Measurements from ENCODE around the gene ARHGAP29.

The ARHGAP29 gene

DNA sequence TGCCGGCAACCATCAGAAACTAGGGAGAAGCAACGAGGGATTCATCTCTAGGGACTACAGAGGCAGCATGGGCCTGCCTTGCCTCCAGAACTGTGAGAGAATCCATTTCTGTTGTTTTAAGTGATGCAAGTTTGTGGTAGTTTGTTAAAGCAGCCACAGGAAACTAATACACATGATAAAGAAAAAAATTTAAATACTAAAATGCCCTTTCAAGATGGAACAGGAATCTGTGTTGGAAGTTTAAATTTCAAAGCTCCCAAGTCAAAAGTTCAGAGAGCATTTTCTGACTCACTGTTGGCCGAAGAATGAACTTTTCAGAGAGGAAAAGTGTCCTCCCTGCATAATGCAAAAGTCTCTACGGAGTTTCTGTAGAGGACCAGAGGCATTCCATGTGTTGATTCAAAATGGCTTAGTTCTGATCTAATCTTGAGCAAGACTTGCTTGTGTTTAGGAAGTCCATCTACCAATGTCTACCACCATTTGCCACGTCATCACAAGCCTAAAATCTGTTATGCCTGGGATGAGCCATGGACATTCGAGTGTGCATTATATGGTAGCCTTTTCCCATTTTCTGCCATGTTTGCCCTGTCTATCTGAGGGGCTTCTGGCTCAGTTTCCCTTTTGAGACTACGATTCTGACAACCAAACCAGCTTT lies 22.4 kb upstream of the ARHGAP29 start:
- DNase-seq (ENCODE audit: low spot score): no peak

DNA sequence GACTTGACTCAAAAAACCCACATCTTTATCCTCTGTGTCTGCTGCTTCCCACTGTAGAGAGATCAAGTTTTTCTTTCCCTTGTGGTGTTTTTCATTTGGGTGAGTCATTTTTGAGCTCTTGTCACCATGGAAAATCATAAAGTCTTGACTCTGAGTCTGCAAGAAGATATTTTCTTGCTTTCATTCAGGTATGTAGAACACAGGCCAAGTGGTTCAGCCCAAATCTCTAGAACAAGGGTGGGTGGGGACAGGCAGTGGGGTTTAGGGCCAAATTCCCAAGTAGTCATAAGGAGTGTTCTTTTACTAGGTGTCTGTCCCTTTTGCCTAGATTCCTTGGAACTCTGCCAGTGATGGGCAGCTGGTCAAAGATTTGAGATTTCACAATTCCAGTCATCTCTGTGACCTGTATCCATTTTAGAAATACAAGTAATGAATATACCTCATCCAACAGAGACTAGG lies 21.5 kb upstream of the ARHGAP29 start:
- no peak for DNase-seq (ENCODE audit: low spot score)

DNA sequence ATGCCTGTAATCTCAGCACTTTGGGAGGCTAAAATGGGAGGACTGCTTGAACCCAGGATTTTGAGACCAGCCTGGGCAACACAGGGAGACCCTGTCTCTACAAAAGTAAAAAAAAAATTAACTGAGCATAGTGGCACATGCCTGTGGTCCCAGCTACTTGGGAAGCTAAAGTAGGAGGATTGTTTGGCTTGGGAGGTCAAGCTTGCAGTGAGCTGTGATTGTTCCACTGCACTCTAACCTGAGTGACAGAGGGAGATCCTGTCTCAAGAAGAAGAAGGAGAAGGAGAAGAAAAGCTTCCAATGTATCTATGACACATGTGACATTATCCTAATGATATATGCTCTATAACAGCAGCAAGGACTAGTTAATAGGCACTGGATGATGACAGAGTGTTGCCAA lies 20.1 kb upstream of the ARHGAP29 start:
- DNase-seq (ENCODE audit: low spot score): no peak

DNA sequence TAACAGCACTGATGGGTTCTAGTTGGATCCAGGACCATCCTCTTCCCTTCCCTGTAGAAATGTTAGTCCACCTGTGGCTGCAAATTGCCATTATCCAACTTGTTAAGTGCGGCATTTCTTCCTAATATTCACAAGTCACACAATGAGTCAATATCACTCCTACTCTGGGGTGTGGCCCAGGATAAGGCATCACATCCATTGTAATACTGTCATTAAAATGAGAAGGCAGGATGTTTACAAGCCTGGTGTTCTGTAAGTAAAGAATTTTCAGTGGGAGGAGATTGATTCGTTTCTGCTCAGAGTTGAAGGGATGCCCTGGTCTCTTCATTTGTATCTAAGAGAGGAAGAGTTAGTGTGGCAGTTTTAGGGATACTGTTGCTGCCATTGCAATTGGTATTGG lies 18.1 kb upstream of the ARHGAP29 start:
- no peak for DNase-seq (ENCODE audit: low spot score)

DNA sequence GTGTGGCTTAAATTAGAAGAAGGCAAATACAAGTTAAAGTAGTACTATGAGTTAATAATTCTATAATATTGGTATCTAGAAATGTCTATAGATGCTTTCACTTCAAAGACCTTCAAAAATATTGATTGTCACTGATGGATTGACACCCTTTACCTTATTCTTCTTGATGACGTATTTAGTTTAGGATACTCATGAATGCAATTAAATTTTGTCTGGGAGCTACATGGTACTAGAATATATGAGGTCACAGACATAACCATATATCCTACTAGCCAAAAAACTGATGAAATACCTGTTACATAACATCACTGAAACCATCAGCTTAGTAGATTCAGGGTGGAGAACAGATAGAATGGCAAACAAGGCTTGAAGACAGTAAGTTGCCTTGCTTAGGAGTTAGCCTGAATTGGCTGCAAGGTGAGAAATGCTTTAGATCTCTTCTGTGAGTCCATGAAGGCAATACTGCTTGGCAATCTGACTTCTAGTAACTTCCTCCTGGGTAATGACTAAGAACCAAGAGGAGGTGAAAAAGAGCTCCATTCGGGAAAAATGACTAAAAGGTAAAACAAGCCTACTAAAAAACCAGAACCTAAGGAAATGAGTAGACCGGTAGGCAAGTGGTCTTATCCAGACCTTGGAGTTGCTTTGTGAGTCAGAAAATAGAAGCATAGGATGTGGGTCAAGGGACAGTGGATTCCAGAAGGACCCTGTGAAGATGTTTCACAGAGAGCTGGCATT lies 16.9 kb upstream of the ARHGAP29 start:
- DNase-seq (ENCODE audit: low spot score): no peak

DNA sequence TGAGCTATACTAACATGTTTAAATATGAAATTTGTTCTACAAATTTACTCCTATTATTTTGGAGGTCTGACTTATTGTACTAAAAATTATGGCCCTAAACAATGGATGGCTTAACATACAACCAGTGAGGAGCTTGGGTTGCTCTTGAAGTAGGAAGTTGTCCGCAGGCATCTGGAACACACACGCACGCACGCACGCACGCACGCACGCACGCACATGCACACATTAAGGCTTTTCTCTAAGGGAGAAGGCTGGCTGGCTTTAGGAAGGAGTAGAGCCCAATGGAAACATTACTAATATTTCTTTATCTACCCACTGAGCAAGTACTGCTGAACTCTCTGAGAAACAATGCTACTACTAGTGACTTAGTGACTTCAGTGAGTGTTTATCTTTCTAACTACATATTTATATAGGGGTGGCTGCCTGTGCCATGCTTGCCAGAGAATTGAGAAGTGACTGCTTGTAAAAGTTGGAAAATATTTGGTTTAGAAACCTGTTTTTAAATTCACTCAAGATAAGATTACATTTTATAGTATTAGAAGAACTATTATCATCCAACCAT lies 16.2 kb upstream of the ARHGAP29 start:
- DNase-seq (ENCODE audit: low spot score): no peak

DNA sequence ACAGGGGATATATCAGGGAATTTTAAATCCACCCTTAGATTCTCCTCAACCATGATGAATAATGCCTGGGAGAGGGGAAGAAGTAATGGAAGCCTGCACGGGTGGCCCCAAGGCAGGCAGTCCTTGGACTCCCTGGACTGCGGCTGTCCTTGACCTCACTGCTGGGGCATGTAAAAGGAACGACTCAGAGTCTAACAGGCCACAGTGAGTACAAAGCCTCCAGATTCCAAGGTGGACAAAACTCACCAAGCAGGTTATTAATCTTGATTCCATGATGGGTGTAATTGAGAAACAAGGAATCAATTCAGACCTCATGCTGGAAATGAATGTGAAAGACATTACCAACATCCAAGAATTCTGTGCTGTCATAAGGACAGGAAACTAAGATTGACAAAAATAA lies 13.0 kb upstream of the ARHGAP29 start:
- DNase-seq (ENCODE audit: low spot score): no peak

DNA sequence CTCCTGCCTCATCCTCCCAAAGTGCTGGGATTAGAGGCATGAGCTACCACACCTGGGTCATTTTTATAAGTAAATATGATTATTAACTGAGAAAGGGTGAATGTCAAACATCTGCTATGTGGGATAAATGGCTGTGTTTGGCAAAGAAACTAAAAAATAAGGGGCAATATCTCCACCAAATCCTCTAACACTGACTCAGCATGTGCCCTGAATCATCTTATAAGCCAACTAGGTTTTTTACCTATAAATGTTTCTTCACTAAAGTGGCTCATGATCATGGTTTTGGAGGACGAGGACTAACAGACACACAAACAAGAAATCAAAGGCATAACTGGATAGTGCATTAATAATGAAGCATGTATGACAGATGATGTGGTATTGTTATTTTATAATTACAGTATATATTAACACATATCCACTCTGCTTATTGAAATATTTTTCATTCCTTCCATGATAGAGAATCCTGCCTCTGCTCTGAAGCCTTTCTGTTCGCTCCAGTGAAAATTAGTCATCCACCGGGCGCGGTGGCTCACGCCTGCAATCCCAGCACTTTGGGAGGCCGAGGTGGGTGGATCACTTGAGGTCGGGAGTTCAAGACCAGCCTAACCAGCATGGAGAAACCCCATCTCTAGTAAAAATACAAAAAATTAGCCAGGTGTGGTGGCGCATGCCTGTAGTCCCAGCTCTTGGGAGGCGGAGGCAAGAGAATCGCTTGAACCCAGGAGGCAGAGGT lies 11.7 kb upstream of the ARHGAP29 start:
- no peak for DNase-seq (ENCODE audit: low spot score)

DNA sequence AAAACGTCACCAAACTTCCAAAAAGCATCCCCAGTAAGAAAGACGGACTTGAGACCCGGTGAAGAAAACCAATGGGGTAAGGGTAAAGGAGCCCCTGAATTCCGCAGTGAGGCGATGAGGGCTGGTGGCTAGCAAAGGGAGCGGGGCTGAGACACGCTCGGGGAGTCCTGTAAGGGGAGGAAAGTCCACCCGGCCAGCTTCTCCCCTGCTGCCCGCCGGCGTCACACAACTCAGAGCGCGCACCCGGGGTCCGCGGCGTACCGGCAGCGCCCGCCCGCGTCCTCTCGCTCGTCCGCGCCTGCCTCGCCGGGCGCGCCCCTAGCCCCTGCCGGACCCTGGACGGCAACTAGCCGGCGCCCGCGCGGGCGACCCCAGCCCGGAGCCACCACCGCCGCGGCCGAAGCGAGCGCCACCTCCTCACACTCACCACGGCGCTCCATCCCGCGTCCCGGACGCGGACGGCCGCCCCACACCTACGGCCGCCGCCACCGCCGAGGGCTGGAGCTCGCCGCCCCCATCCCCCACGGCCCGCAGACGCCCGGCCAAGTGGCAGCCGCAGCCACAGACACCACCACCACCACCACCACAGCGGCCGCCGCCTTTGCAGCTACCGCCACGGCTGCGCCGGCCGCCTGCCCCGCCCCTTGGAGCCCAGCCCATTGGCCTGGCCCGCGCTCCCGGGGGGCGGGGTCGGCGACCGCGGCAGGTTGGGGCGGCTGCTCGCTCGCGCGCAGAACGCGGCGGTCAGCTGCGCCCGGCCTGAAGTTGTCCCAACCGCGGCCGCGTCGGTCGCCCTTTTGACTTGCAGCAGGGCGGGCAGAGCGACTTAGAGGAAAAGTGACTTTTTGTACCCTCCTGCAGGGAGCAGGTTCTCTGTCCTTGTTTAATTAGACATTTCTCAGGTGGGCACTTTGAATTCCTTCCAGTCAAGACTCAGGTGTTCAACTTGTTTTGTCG lies 10.0 kb upstream of the ARHGAP29 start:
- DNase-seq (ENCODE audit: low spot score): no peak

DNA sequence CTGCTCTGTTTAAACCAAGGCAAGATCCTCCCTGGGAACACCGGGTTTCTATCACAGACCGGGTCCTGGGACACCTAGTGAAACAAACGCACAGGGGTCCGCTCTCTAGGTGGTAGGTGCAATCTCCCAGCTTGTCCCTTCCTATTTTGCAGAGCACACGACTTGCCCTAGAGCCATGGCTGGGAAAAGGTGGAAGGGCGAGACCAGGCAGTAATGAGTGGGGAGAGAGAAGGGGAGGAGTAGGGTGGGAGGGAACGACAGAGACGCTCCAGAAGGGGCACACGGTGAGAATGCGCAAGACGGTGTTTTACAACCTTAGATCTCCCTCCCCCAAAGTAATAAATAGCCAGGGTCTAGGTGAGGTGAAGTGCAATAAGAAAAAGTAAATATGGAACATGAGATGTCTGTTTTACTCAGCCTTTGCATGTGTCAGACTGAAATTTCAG lies 9.3 kb upstream of the ARHGAP29 start:
- DNase-seq (ENCODE audit: low spot score): no peak

DNA sequence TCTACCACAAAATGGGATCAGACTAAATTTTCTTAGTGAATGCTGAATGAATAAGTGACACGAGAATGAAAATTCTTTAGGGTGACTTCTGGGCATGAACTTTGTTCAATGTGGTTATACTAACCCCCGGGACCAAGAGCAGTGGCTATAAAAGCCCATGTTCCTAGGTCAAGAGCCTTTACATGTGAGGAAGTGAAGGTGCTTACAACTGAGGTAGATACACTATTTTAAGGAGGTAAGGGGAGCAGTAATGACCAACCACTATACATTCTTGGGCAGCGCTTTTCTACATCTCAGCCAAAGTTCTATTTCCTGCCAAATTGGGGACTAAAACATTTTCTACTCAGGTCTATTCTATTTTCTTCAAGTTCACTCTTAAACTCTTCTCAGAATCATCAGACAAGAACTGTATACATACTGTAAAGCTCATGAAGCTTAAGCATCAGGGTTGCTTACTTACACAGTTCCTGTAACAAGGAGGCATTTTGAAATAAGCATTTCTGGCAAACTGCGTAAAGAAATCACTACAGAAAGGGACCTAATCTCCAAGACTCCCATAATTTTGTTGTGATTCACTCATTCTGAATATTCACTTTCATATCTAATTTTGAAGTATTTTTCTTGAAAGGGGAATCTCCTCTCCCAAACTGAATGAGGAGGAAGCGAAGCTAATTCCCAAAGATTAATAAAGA lies 8.5 kb upstream of the ARHGAP29 start:
- DNase-seq (ENCODE audit: low spot score): no peak

DNA sequence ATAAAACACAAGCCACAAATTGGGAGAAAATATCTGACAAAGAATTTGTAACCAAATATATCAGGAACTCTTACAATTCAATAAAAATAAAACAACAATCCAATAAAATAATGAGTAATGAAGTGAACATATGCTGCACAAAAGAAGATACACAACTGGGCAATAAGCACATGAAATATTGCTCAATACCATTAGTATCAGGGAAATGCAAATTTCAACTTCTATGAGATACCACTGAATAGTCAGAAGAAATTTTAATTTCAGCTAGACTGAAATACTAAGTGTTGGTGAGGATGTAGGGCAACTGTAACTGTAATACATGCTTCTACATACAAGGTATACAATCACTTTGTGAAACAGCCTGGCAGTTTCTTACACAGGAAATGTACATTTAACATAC lies 7.4 kb upstream of the ARHGAP29 start:
- no peak for DNase-seq (ENCODE audit: low spot score)

DNA sequence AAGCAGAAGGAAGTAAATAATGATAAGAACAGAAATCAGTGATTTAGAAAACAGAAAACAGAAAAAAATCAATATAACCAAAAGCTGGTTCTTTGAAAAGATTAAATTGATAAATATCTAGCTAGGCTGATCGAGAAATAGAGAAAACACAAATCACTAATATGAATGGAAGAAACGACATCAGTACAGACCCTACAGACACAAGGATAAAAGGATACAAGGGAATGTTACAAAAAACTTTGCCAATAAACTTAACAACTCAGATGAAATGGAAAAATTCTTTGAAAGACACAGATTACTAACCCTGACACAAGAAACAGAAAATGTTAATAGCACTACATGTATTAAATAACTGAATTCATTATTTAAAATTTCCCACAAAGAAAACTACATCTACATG lies 6.3 kb upstream of the ARHGAP29 start:
- DNase-seq (ENCODE audit: low spot score): no peak

DNA sequence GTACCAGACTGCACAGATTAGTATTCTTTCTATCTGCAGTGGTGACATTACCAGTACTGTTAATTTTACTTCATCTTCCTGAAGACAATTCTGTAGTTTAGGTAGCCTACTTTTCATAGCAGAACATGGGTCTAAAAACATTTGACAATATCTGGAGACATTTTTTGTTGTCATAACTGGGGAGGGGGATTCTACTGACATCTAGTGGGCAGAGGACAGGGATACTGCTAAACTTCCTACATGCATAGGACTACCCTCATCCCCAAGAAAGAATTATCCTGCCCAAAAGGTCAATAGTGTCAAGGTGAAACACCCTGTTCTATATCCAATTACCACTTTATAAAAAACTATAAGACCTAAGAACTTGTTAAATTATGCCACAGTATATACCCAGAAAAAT lies 3.4 kb upstream of the ARHGAP29 start:
- DNase-seq (ENCODE audit: low spot score): peak; percentile 36

DNA sequence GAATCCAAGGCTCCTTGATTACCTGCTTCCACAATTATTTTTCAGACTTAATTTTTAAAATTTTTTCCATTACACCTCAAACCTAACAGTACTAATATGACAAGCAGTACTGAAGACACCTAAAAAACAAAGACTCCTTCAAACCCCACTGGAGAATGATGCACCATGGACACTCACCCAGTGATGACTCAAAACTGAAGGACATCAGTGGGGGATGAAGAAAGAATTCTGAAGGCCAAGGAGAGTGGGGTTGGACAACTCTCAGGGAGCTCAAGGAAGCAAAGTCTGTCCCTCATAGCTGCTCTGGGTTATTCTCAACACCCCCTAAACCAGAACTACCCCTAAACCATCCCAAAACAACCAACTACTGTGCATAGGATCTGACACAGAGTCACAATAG lies 2.4 kb upstream of the ARHGAP29 start:
- DNase-seq (ENCODE audit: low spot score): no peak

DNA sequence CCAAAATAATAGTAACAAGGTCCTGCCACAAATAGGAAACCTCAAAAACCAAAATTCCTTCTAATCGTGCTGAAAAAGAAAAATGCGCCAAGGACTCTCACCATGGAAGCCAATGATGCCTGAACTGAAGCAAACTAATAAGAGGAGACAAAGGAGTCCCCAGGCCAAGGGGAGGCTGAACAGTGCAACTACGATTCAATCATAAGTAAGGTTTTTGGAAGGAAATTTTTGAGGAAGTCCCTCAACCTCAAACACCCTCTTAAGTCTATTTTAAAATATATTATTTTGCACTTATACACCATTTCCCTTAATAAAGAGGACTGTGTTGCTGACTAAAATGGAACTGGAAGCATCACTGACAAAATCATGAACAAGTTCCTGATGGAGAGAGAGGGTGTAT lies 1.7 kb upstream of the ARHGAP29 start:
- no peak for DNase-seq (ENCODE audit: low spot score)

DNA sequence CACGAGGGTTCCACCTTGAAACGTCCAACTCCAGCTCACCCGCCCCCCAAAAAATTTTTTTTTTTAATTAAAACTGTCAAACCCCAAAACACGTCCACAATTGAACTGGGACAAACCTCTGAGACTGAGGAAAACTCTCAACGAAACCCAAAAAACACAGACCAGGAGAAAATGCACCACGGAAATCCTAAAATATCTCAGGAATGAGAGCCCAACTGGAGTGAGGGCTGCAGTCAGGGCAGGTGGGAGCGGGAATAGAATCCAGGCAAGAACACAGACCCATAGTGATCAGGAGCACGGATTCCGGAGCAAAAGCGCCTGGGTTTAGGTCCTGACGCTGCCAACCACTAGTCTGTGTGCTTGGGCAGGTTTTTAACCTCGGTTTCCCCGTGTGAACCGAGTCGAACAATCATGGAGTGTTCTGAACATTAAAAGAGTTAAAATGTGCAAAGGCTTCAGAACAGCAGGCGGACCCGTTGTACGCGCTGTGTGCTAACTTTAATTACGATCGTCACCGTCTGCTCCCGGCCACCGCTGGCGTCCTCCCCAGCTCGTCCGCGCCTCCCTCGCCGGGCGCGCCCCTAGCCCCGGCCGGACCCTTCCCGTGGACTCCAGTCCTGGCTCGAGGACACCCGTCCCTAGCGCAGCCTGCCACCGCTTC lies 624 bp downstream of the ARHGAP29 start:
- DNase-seq (ENCODE audit: low spot score): no peak

DNA sequence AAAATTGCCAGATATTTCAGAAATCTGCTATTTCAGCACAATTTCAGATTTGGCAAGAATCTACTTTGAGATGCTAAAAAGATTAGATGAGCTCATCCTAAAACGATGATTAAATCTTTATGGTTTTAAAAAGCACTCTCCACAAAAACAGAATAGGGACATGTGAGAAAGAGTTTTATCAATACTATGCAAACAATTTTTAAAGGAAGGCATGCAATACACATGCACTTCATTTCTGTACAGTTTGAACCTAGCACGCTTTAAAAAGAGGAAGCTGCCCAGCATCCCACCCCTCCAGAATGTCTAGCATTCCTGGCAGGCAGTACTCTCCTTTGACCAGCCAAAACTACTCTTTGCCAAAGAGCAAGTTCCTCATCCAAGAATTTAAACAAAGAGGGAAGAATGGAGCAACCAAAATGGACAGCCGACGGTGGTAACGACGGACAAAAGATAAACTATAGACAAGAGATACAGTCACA lies 1.3 kb downstream of the ARHGAP29 start:
- no peak for DNase-seq (ENCODE audit: low spot score)

DNA sequence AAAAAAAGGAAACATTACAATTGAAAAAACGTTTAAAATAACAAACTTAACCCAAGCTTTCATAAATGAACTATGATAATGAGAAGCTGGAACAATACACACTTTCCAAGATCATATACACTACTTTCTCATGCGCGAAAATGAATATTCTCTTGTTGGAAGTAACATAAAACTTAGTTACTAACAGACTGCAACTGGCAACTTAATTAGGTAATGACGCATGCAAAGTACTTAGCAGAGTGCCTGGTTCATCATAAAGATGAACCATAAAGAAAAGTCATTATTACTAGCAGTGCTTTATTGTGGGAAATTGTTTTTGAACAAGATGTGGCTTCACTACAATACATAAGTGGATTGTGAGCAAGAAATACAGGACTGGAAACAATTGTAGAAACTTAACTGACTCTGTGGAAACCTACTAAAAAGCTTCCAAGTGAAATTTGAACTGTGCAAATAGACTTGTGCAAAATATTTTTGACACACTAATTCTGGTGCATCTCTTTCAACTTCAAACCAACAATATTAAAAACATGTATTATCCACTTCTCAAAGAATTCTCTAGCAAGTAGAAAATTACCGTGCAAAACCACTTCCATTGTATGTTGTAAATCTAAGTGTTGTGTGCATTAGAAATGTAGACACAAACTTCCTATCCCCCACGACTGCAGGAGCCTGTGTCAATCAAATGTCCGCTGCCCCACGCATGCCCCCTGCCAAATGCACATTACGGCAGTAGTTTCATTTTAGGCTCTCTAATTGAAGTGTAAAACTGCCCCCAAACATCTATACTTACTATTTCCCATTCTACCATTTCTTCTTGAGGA lies 2.0 kb downstream of the ARHGAP29 start:
- no peak for DNase-seq (ENCODE audit: low spot score)

Measured in NAMALWA (cell line).